OCI-LY1 (cell line): ENCODE results near the gene NLN.

Experiments used
- H2AFZ ChIP-seq: fragments of 200-600 bp; sonication (generic), shearing (Covaris generic); 2 replicates; pipeline ENCODE4 v1.6.0; 2014; ENCODE audit warnings: antibody characterized with exemption, mild to moderate bottlenecking, low read length
- H3F3A ChIP-seq: fragments of 200-600 bp; sonication (generic), shearing (Covaris generic); 2 replicates; pipeline ENCODE4 v1.6.0; 2014; ENCODE audit warnings: mild to moderate bottlenecking, antibody characterized with exemption, low read length, moderate library complexity; ENCODE audit not compliant: insufficient read depth
- H3K27ac ChIP-seq: fragments of 200-600 bp; sonication (generic); 2 replicates; pipeline ENCODE4 v1.5.1; 2014; ENCODE audit warnings: low read length, mixed run types, mild to moderate bottlenecking, low read depth; ENCODE audit not compliant: poor library complexity, severe bottlenecking
- H3K27me3 ChIP-seq: fragments of 200-600 bp; sonication (generic); 2 replicates; pipeline ENCODE4 v1.6.0; 2014; ENCODE audit warnings: antibody characterized with exemption, mild to moderate bottlenecking, low read length, moderate library complexity; ENCODE audit not compliant: insufficient read depth
- H3K36me3 ChIP-seq: fragments of 200-600 bp; sonication (generic); 2 replicates; pipeline ENCODE4 v1.6.1; 2014; ENCODE audit warnings: mild to moderate bottlenecking, antibody characterized with exemption, low read length, moderate library complexity, mixed read lengths; ENCODE audit not compliant: insufficient read depth
- H3K4me1 ChIP-seq: fragments of 200-600 bp; sonication (generic); 2 replicates; pipeline ENCODE4 v1.5.1; 2014; ENCODE audit warnings: mild to moderate bottlenecking, low read length, moderate library complexity; ENCODE audit not compliant: insufficient read depth, severe bottlenecking
- H3K4me2 ChIP-seq: fragments of 200-600 bp; sonication (generic), shearing (Covaris generic); 2 replicates; pipeline ENCODE4 v1.6.1; 2014; ENCODE audit warnings: low read length
- H3K4me3 ChIP-seq: fragments of 200-600 bp; sonication (generic); 2 replicates; pipeline ENCODE4 v1.5.1; 2014; ENCODE audit warnings: low read length, low read depth, mild to moderate bottlenecking, mixed read lengths; ENCODE audit not compliant: poor library complexity, severe bottlenecking
- H3K79me2 ChIP-seq: fragments of 200-600 bp; shearing (Covaris generic); 2 replicates; pipeline ENCODE4 v1.6.1; 2016; ENCODE audit warnings: mixed run types, low read length, mixed read lengths; ENCODE audit not compliant: insufficient read depth
- H3K9ac ChIP-seq: fragments of 200-600 bp; sonication (generic), shearing (Covaris generic); 2 replicates; pipeline ENCODE4 v1.6.1; 2014; ENCODE audit warnings: mild to moderate bottlenecking, low read length, mixed read lengths
- H3K9me2 ChIP-seq: fragments of 200-600 bp; sonication (generic), shearing (Covaris generic); 2 replicates; pipeline ENCODE4 v1.6.1; 2014; ENCODE audit warnings: low read depth, mild to moderate bottlenecking, low read length, mixed read lengths
- H3K9me3 ChIP-seq: fragments of 200-600 bp; shearing (Covaris generic); 2 replicates; pipeline ENCODE4 v1.6.1; 2014; ENCODE audit warnings: low read length, mixed read lengths
- H4K20me1 ChIP-seq: fragments of 200-600 bp; sonication (generic), shearing (Covaris generic); 2 replicates; pipeline ENCODE4 v1.6.0; 2016; ENCODE audit warnings: mild to moderate bottlenecking, low read length; ENCODE audit not compliant: insufficient read depth
- CTCF ChIP-seq: fragments of 200-600 bp; sonication (generic), shearing (Covaris generic); IDR thresholded peaks from 2 replicates; pipeline ENCODE4 v1.5.1; 2017; ENCODE audit warnings: mild to moderate bottlenecking, antibody characterized with exemption, low read length, moderate library complexity, mixed read lengths
- EZH2 ChIP-seq: fragments of 200-600 bp; sonication (generic), shearing (Covaris generic); IDR thresholded peaks from 2 replicates; pipeline ENCODE4 v1.8.0; 2017; ENCODE audit warnings: borderline replicate concordance, mixed run types, mild to moderate bottlenecking, antibody characterized with exemption, low read length, moderate library complexity, mixed read lengths

The NLN gene

GRCh38 chr5:65818592-65818991 is 96.6 kb downstream of the NLN start:
- Histone ChIP-seq H3K9me3 (no peaks in the 10 kb centered on the region), H3K27me3 (no peaks in the 10 kb centered on the region), H2AFZ (no peak overlapping the region), H3K4me1 (peaks cover 8% of the 10 kb centered on the region), H3K79me2 (no peaks in the 10 kb centered on the region), H3K4me2 (no peak overlapping the region), H3K4me3 (no peak overlapping the region), H3K9ac (no peak overlapping the region), H3K27ac (no peak overlapping the region), H3K9me2 (no peaks in the 10 kb centered on the region), H4K20me1 (no peaks in the 10 kb centered on the region), H3K36me3 (no peaks in the 10 kb centered on the region; the same call in 1 of the 2 replicates), H3F3A (no peaks in the 10 kb centered on the region)
- TF ChIP-seq CTCF: no peak
- no peak for TF ChIP-seq EZH2

- H3K9me3 ChIP-seq: no peaks in the 10 kb centered on the region
- H3K27ac ChIP-seq: no peak overlapping the region
- no peak for TF ChIP-seq EZH2
- TF ChIP-seq CTCF: no peak
- no peaks in the 10 kb centered on the region for H3K27me3 ChIP-seq
- no peaks in the 10 kb centered on the region for H3K9me2 ChIP-seq
- H2AFZ ChIP-seq: no peak overlapping the region
- no peak overlapping the region for H3K4me2 ChIP-seq
- no peaks in the 10 kb centered on the region; the same call in 1 of the 2 replicates for H3K36me3 ChIP-seq
- H3K4me1 ChIP-seq: peaks cover 8% of the 10 kb centered on the region
- H4K20me1 ChIP-seq: no peaks in the 10 kb centered on the region
- H3K4me3 ChIP-seq: no peak overlapping the region
- no peaks in the 10 kb centered on the region for H3K79me2 ChIP-seq
- H3K9ac ChIP-seq: no peak overlapping the region
- H3F3A ChIP-seq: no peaks in the 10 kb centered on the region
Observed at GRCh38 chr5:65819215-65819904, 97.4 kb downstream of the NLN start.

- H3K4me1 ChIP-seq: peaks cover 8% of the 10 kb centered on the region
- H3F3A ChIP-seq: no peaks in the 10 kb centered on the region
- H2AFZ ChIP-seq: no peak overlapping the region
- TF ChIP-seq CTCF: no peak
- no peaks in the 10 kb centered on the region for H3K9me3 ChIP-seq
- H3K4me3 ChIP-seq: no peak overlapping the region
- H3K4me2 ChIP-seq: no peak overlapping the region
- no peaks in the 10 kb centered on the region for H3K9me2 ChIP-seq
- H4K20me1 ChIP-seq: no peaks in the 10 kb centered on the region
- H3K27me3 ChIP-seq: no peaks in the 10 kb centered on the region
- no peaks in the 10 kb centered on the region; the same call in 1 of the 2 replicates for H3K36me3 ChIP-seq
- no peak overlapping the region for H3K9ac ChIP-seq
- H3K27ac ChIP-seq: no peak overlapping the region
- no peaks in the 10 kb centered on the region for H3K79me2 ChIP-seq
Observed at GRCh38 chr5:65819905-65820240, 97.9 kb downstream of the NLN start.
